ENCODE results near the gene TPP2. TPM values are rescaled to one million over a fixed set of nuclear protein-coding genes. Genes with fewer than 3 reads are reported as not detected.

TPP2 gene
- total and polyA plus RNA-seq, 9 donors, result 24.0 to 50.7 (median 33.9) TPM

DNA sequence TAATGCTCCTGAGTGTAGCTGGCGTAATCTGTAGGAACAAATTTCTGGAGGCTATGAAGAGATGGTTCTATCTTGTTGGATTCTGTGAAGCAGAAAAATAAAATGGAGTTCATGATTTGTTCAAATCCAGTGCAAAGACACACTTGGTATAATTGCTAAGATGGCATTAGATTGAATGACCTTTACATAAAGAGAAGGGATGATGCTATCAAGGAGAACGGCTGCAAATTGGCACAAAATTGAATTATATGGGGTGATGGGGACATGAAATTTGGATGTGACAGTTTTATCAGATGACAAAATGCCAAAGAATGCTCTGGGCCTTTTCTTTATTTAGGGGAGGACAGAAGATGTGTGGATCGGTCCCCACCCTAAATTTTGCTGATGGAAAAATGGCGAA is 94.1 kb downstream of the TPP2 start:
- intact Hi-C loops (cut with DNase I), result no loop called here
- no peak for DNase-seq
- Histone ChIP-seq H3K36me3 (no peaks in the 10 kb centered on the region), H3K9me3 (no peaks in the 10 kb centered on the region), H3K27me3 (no peaks in the 10 kb centered on the region), H3K4me3 (no peak overlapping the region), H3K4me1 (ENCODE audit: insufficient read depth) (no peaks in the 10 kb centered on the region), H3K27ac (no peak overlapping the region)
- WGBS, 3 donors, result 91 to 95% (median 93%) methylated on average over 4 of the region's 4 CpGs
- TF ChIP-seq EP300 (IDR thresholded peaks at IDR 0.05) (no peak), POLR2A (IDR thresholded peaks at IDR 0.05) (no peak)
- TF ChIP-seq, protein P1, sequence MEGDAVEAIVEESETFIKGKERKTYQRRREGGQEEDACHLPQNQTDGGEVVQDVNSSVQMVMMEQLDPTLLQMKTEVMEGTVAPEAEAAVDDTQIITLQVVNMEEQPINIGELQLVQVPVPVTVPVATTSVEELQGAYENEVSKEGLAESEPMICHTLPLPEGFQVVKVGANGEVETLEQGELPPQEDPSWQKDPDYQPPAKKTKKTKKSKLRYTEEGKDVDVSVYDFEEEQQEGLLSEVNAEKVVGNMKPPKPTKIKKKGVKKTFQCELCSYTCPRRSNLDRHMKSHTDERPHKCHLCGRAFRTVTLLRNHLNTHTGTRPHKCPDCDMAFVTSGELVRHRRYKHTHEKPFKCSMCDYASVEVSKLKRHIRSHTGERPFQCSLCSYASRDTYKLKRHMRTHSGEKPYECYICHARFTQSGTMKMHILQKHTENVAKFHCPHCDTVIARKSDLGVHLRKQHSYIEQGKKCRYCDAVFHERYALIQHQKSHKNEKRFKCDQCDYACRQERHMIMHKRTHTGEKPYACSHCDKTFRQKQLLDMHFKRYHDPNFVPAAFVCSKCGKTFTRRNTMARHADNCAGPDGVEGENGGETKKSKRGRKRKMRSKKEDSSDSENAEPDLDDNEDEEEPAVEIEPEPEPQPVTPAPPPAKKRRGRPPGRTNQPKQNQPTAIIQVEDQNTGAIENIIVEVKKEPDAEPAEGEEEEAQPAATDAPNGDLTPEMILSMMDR (IDR thresholded peaks at IDR 0.05), result no peak

DNA sequence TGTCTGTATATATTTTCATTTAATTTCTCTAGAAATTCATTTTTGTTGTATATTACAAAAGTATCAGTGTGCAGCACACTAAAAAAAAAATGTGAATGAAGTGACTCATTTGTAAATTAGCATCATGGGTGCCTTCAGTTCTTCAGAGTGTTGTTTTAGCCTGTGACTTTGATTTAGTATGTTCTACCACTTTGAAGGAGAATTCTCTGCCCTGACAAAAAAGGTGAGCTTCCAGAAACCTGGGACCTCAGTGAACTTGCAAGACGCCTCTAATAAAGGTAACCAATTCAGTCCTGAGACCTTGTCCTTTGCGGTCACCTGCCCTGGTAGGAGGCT is 95.7 kb downstream of the TPP2 start:
- Histone ChIP-seq H3K27me3 (no peaks in the 10 kb centered on the region), H3K4me3 (no peak overlapping the region), H3K9me3 (no peaks in the 10 kb centered on the region), H3K27ac (no peak overlapping the region), H3K36me3 (no peaks in the 10 kb centered on the region), H3K4me1 (ENCODE audit: insufficient read depth) (no peaks in the 10 kb centered on the region)
- intact Hi-C loops (cut with DNase I), result no loop called here
- WGBS, 3 donors, result 94 to 96% (median 94%) methylated on average over 2 of the region's 2 CpGs
- no peak for DNase-seq
- TF ChIP-seq EP300 (IDR thresholded peaks at IDR 0.05), result no peak
- TF ChIP-seq, protein P1 (IDR thresholded peaks at IDR 0.05), result no peak
- no peak for TF ChIP-seq POLR2A (IDR thresholded peaks at IDR 0.05)

DNA sequence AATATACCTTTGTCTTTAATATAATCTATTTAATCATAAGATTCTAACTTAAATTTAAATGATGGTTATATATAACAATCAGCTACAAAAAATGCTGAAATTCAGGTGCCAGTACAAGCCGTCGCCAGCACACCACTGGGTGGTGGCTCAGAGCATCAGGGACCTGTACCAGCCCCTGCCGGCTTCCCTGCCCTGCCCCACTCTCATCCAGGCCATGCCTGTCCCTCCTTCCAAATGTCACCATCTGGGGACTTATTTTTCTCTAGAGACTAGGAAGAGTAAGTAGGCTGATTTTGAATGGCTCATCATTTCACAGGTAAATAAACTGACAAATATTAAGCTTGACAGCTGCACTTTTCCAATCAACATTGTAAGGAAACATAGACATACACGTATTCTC is 96.5 kb downstream of the TPP2 start:
- WGBS, 3 donors, result 81 to 88% (median 86%) methylated on average over 4 of the region's 4 CpGs
- TF ChIP-seq, protein P1 (IDR thresholded peaks at IDR 0.05), result no peak
- no peak for TF ChIP-seq EP300 (IDR thresholded peaks at IDR 0.05)
- Histone ChIP-seq H3K27ac (no peak overlapping the region), H3K36me3 (no peaks in the 10 kb centered on the region), H3K4me3 (no peak overlapping the region), H3K4me1 (ENCODE audit: insufficient read depth) (no peaks in the 10 kb centered on the region), H3K9me3 (no peaks in the 10 kb centered on the region), H3K27me3 (no peaks in the 10 kb centered on the region)
- no peak for DNase-seq
- intact Hi-C loops (cut with DNase I), result no loop called here

DNA sequence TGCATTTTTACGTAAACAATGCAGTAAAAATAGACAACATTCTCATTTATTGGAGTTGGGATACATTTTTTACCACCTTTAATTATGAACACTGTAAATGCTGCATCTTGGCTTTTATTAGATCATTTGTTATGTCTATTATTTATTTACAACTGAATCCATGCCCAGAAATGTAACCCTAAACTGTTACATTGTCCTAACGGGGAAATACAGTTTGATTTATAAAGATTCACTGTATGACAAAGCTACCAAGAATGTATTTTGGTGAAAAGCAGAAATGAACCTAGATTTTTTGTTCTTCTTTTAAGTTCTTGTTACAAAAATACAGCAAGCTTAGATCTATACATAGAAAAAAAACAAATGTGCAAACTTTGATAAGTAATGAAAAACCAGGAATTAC is 97.0 kb downstream of the TPP2 start:
- TF ChIP-seq EP300 (IDR thresholded peaks at IDR 0.05), result no peak
- TF ChIP-seq, protein P1 (IDR thresholded peaks at IDR 0.05), result no peak
- no peak for TF ChIP-seq POLR2A (IDR thresholded peaks at IDR 0.05)
- Histone ChIP-seq H3K4me1 (ENCODE audit: insufficient read depth) (no peaks in the 10 kb centered on the region), H3K27ac (no peak overlapping the region), H3K36me3 (no peaks in the 10 kb centered on the region), H3K9me3 (no peaks in the 10 kb centered on the region), H3K27me3 (no peaks in the 10 kb centered on the region), H3K4me3 (no peak overlapping the region)
- 10 to 46% (median 41%) methylated on average over 2 of the region's 2 CpGs for WGBS, 3 donors
- intact Hi-C loops (cut with DNase I), result no loop called here
- no peak for DNase-seq

DNA sequence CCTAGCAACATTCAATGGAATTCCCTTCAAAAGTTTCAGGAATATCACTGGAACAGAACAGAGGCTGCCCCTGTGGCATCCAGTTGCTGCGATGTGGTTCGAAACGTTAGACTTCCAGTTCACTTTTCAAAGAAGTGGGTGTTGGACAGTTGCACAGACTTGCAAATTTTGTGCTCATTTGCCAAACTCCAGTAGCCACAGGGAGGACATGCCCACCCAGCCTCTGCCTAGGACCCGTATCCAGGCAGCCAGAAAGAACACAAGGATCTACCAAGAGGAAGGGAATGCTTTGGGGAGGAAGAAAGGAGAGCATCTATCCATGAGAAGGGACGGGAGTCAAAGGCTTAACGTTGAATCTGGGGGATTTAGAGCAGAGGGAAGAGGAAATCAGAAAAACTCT is 98.2 kb downstream of the TPP2 start, which contains the start of gene METTL21C:
METTL21C (minus strand) TSS at position 108 of the 400 bp plus-strand sequence. CDS start 546 bp downstream, outside the sequence.
- no peak for DNase-seq
- 73 to 83% (median 76%) methylated on average over 6 of the region's 6 CpGs for WGBS, 3 donors
- TF ChIP-seq EP300 (IDR thresholded peaks at IDR 0.05) (no peak), POLR2A (IDR thresholded peaks at IDR 0.05) (no peak)
- TF ChIP-seq, protein P1 (IDR thresholded peaks at IDR 0.05), result no peak
- Histone ChIP-seq H3K4me1 (ENCODE audit: insufficient read depth) (no peaks in the 10 kb centered on the region), H3K36me3 (no peaks in the 10 kb centered on the region), H3K27ac (no peak within 1 kb of the TSS), H3K9me3 (no peaks in the 10 kb centered on the region), H3K27me3 (no peaks in the 10 kb centered on the region), H3K4me3 (no peak within 1 kb of the TSS)
- intact Hi-C loops (cut with DNase I), result no loop called here
